ENCODE measurements around the gene NUTM1.

NUTM1 gene

GRCh38 chr15:34336991-34337556 lies 6.0 kb upstream of the NUTM1 start:
- TF ChIP-seq POLR2AphosphoS5 (IDR thresholded peaks at IDR 0.05; ENCODE audit: low read depth, low read length): no peak
- no peak for TF ChIP-seq FOXP2 (optimal IDR thresholded peaks at IDR 0.05; ENCODE audit: borderline replicate concordance, extremely low read depth, extremely low read length, insufficient read depth)
- TF ChIP-seq, protein P1, sequence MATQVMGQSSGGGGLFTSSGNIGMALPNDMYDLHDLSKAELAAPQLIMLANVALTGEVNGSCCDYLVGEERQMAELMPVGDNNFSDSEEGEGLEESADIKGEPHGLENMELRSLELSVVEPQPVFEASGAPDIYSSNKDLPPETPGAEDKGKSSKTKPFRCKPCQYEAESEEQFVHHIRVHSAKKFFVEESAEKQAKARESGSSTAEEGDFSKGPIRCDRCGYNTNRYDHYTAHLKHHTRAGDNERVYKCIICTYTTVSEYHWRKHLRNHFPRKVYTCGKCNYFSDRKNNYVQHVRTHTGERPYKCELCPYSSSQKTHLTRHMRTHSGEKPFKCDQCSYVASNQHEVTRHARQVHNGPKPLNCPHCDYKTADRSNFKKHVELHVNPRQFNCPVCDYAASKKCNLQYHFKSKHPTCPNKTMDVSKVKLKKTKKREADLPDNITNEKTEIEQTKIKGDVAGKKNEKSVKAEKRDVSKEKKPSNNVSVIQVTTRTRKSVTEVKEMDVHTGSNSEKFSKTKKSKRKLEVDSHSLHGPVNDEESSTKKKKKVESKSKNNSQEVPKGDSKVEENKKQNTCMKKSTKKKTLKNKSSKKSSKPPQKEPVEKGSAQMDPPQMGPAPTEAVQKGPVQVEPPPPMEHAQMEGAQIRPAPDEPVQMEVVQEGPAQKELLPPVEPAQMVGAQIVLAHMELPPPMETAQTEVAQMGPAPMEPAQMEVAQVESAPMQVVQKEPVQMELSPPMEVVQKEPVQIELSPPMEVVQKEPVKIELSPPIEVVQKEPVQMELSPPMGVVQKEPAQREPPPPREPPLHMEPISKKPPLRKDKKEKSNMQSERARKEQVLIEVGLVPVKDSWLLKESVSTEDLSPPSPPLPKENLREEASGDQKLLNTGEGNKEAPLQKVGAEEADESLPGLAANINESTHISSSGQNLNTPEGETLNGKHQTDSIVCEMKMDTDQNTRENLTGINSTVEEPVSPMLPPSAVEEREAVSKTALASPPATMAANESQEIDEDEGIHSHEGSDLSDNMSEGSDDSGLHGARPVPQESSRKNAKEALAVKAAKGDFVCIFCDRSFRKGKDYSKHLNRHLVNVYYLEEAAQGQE (IDR thresholded peaks at IDR 0.05; ENCODE audit: insufficient read depth in 1 of 2, low read depth in 2 of 2, low read length in 2 of 2): no peak
- TF ChIP-seq TAF1 (IDR thresholded peaks at IDR 0.05; ENCODE audit: borderline replicate concordance, insufficient read depth, low read length): no peak
- no peak for TF ChIP-seq SIN3A (IDR thresholded peaks at IDR 0.05; ENCODE audit: borderline replicate concordance, insufficient read depth, low read length)

GRCh38 chr15:34337557-34338306 lies 5.4 kb upstream of the NUTM1 start, which contains the start of gene SLC12A6:
Gene SLC12A6, minus strand, starts transcription at chr15:34337781. Its CDS starts 1,101 bp downstream, at chr15:34336680.
- TF ChIP-seq SIN3A (IDR thresholded peaks at IDR 0.05; ENCODE audit: borderline replicate concordance, insufficient read depth, low read length) (no peak; the same call in 1 of the 2 replicates), FOXP2 (optimal IDR thresholded peaks at IDR 0.05; ENCODE audit: borderline replicate concordance, extremely low read depth, extremely low read length, insufficient read depth) (peak; percentile 96), TAF1 (IDR thresholded peaks at IDR 0.05; ENCODE audit: borderline replicate concordance, insufficient read depth, low read length) (no peak), POLR2AphosphoS5 (IDR thresholded peaks at IDR 0.05; ENCODE audit: low read depth, low read length) (peak; percentile 28; the same call in 1 of the 2 replicates)
- TF ChIP-seq, protein P1 (IDR thresholded peaks at IDR 0.05; ENCODE audit: insufficient read depth in 1 of 2, low read depth in 2 of 2, low read length in 2 of 2): no peak

DNA sequence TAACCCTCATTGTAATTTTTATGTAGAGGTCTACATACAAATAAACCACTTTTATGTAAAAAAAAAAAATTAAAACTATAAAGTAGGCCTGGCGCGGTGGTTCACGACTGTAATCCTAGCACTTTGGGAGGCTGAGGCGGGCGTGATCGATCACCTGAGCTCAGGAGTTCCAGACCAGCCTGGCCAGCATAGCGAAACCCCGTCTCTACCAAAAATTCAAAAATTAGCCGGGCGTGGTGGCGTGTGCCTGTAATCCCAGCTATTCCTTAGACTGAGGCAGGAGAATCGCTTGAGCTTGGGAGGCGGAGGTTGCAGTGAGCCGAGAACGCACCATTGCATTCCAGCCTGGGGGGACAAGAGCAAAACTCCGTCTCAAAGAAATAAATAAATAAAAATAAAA lies 4.8 kb upstream of the NUTM1 start:
- no peak for TF ChIP-seq FOXP2 (optimal IDR thresholded peaks at IDR 0.05; ENCODE audit: borderline replicate concordance, extremely low read depth, extremely low read length, insufficient read depth)
- no peak for TF ChIP-seq POLR2AphosphoS5 (IDR thresholded peaks at IDR 0.05; ENCODE audit: low read depth, low read length)
- TF ChIP-seq, protein P1 (IDR thresholded peaks at IDR 0.05; ENCODE audit: insufficient read depth in 1 of 2, low read depth in 2 of 2, low read length in 2 of 2): no peak
- no peak for TF ChIP-seq SIN3A (IDR thresholded peaks at IDR 0.05; ENCODE audit: borderline replicate concordance, insufficient read depth, low read length)

- TF ChIP-seq TAF1 (IDR thresholded peaks at IDR 0.05; ENCODE audit: borderline replicate concordance, insufficient read depth, low read length) (no peak), FOXP2 (optimal IDR thresholded peaks at IDR 0.05; ENCODE audit: borderline replicate concordance, extremely low read depth, extremely low read length, insufficient read depth) (no peak), SIN3A (IDR thresholded peaks at IDR 0.05; ENCODE audit: borderline replicate concordance, insufficient read depth, low read length) (no peak), POLR2AphosphoS5 (IDR thresholded peaks at IDR 0.05; ENCODE audit: low read depth, low read length) (no peak)
- TF ChIP-seq, protein P1 (IDR thresholded peaks at IDR 0.05; ENCODE audit: insufficient read depth in 1 of 2, low read depth in 2 of 2, low read length in 2 of 2): no peak
Observed at GRCh38 chr15:34339946-34340345, 3.2 kb upstream of the NUTM1 start.
